Stimulated activated CD8-positive, alpha-beta memory T cell treated with anti-CD3 and anti-CD28 coated beads, Interleukin-15, amount 100 ng/mL, for 48 hours (primary cell): ENCODE data around the gene STPG4.
"Not testable (repeated sequence)": the region's sequence is repeated elsewhere in the genome, so short reads cannot be mapped to it uniquely, and the experiment has no call there.

Experiments
- DNase-seq, 2 donors: peaks; one replicate each; pipeline ENCODE4 v3.0.0-alpha.2; 2020; ENCODE audit warnings: low read depth in 2 of 2

STPG4 gene

GRCh38 chr2:47126783-47127182 lies 28.3 kb downstream of the STPG4 start:
- no peak for DNase-seq

- DNase-seq: not testable (repeated sequence)
Measured at GRCh38 chr2:47124740-47125139, 30.4 kb downstream of the STPG4 start.

GRCh38 chr2:47120424-47120823 lies 34.7 kb downstream of the STPG4 start:
- not testable (repeated sequence) for DNase-seq

GRCh38 chr2:47119001-47119400 lies 36.1 kb downstream of the STPG4 start:
- DNase-seq: no peak

- no peak for DNase-seq
Measured at GRCh38 chr2:47118581-47118980, 36.5 kb downstream of the STPG4 start.

GRCh38 chr2:47112665-47113435 lies 42.3 kb downstream of the STPG4 start:
- no peak for DNase-seq

- DNase-seq: no peak
Measured at GRCh38 chr2:47109680-47110079, 45.4 kb downstream of the STPG4 start.

GRCh38 chr2:47109007-47109375 lies 46.1 kb downstream of the STPG4 start:
- DNase-seq: no peak

- not testable (repeated sequence) for DNase-seq
Measured at GRCh38 chr2:47108267-47109006, 46.7 kb downstream of the STPG4 start.

- not testable (repeated sequence) for DNase-seq
Measured at GRCh38 chr2:47107201-47107600, 47.9 kb downstream of the STPG4 start.

GRCh38 chr2:47106231-47106630 lies 48.9 kb downstream of the STPG4 start:
- not testable (repeated sequence) for DNase-seq

- DNase-seq: not testable (repeated sequence)
Measured at GRCh38 chr2:47099712-47100111, 55.4 kb downstream of the STPG4 start.

GRCh38 chr2:47098953-47099352 lies 56.2 kb downstream of the STPG4 start:
- no peak for DNase-seq

- DNase-seq: no peak
Measured at GRCh38 chr2:47097563-47097962, 57.5 kb downstream of the STPG4 start.

- no peak for DNase-seq
Measured at GRCh38 chr2:47096451-47096850, 58.7 kb downstream of the STPG4 start.

GRCh38 chr2:47095349-47096020 lies 59.6 kb downstream of the STPG4 start:
- DNase-seq: no peak

GRCh38 chr2:47094511-47095142 lies 60.5 kb downstream of the STPG4 start:
- DNase-seq: no peak

GRCh38 chr2:47093626-47094025 lies 61.5 kb downstream of the STPG4 start:
- no peak for DNase-seq

GRCh38 chr2:47092465-47092864 lies 62.6 kb downstream of the STPG4 start:
- no peak for DNase-seq

- no peak for DNase-seq
Measured at GRCh38 chr2:47091118-47091517, 64.0 kb downstream of the STPG4 start.

- DNase-seq: no peak
Measured at GRCh38 chr2:47089083-47089464, 66.0 kb downstream of the STPG4 start.
